Measurements from ENCODE around the gene KLHL34.

- TF ChIP-seq CTCF (IDR thresholded peaks at IDR 0.05; ENCODE audit: insufficient read depth, low read length) (no peak), GABPA (IDR thresholded peaks at IDR 0.05; ENCODE audit: low read depth) (no peak)
- TF ChIP-seq, protein P1, sequence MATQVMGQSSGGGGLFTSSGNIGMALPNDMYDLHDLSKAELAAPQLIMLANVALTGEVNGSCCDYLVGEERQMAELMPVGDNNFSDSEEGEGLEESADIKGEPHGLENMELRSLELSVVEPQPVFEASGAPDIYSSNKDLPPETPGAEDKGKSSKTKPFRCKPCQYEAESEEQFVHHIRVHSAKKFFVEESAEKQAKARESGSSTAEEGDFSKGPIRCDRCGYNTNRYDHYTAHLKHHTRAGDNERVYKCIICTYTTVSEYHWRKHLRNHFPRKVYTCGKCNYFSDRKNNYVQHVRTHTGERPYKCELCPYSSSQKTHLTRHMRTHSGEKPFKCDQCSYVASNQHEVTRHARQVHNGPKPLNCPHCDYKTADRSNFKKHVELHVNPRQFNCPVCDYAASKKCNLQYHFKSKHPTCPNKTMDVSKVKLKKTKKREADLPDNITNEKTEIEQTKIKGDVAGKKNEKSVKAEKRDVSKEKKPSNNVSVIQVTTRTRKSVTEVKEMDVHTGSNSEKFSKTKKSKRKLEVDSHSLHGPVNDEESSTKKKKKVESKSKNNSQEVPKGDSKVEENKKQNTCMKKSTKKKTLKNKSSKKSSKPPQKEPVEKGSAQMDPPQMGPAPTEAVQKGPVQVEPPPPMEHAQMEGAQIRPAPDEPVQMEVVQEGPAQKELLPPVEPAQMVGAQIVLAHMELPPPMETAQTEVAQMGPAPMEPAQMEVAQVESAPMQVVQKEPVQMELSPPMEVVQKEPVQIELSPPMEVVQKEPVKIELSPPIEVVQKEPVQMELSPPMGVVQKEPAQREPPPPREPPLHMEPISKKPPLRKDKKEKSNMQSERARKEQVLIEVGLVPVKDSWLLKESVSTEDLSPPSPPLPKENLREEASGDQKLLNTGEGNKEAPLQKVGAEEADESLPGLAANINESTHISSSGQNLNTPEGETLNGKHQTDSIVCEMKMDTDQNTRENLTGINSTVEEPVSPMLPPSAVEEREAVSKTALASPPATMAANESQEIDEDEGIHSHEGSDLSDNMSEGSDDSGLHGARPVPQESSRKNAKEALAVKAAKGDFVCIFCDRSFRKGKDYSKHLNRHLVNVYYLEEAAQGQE (IDR thresholded peaks at IDR 0.05; ENCODE audit: insufficient replicate concordance, low read depth), result no peak
Measured at GRCh38 chrX:21656587-21657317, 1.4 kb downstream of the KLHL34 start.

All from HL-60 (cell line).